Ammon's horn (tissue), 1 donor: ENCODE data around the gene IFT122.

Source experiments
- DNase-seq: peaks from one replicate; pipeline ENCODE4 v3.0.0-alpha.2; 2016; ENCODE audit warnings: low spot score

Gene IFT122

DNA sequence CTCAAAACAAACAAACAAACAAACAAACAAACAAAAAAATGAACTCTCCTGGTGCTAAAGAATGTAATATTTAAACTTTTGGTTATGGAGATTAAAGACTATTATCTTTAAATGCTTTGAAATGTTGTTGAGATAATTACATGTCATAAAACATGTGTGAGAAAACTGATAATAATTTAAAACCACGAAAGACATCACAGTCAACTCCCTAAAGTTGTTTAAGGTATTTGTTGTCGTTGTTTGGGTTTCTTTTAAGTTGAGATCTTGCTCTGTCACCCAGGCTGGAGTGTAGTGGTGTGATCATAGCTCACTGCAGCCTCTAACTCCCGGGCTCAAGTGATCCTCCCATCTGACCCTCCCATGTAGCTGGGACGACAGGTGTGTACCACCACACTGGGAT, 23.6 kb upstream of the IFT122 start:
- no peak for DNase-seq

DNA sequence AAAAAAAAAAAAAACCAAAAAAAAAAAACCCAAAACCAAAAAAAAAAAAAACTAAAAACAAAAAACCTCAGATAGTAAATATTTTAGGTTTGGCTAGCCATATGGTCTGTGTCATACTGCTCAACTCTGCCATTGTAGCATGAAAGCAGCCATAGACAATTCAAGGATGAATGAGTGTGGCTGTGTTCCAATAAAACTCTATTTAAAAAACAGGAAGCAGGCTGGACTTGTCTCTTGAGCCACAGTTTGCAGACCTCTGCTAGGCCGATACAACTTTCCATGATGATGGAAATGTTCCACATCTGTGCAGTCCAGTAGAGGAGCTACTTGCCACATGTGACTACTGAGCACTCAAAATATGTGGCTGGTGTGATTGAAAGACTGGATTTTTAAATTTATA, 22.7 kb upstream of the IFT122 start:
- DNase-seq = no peak

DNA sequence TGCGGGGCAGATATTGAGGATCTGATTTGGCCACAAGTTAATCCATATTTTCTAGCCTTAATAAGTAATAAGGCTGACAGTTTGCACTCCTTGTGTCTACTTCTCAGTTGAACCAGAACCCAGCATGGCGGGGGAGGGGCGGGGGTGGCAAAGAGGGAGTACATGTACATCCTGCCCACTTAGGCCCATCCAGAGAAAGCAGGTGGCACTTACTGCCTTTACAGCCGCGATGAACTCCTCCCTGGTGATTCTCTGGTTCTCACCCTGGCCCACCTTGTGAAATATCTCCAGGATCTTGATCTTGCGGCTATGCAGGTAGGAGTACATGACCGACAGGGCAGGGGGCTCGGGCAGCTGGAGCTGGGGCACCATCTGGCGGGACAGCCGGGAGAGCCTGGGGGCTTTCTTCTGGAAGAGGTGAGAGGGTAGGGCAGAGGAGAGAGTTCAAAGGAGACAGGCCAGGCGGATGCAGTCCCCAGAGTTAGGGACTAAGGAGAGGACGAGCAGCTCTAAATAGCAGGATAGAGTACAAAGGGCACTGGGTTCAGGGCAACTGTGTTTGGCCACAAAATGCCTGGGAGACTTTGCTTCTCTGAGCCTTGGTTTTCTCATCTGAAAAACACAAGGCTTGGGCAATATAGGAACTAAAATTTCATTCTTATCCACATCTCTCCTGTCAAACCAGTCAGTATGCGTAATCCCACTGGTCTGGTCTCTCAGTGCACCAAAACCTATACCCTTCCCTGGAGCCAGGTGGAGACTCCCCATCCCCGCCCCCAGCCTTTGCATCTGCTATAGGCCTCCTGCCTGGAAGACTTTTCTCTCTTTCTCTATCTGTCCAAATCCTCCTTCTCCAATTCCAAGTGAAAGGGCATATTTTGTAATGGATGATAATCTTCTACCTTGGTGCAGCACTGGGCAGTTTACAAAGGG, 21.7 kb upstream of the IFT122 start:
- DNase-seq = no peak

DNA sequence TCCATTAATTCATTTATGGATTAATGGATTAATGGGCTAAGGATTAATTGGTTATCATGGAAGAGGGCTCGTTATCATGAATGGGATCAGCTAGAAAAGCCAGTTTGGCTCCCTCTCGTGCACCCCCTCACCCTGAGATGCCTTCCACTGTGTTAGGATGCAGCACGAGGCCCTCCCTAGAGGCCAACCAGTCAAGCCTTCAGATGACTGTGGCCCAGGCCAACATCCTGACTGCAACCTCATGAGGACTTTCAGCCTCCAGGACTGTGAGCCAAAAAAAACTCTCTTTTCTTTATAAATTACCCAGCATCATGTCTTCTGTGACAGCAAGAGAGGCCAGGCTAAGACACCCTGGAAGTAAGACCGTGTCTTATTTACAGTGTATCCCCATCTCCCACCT, 20.5 kb upstream of the IFT122 start:
- DNase-seq = no peak

DNA sequence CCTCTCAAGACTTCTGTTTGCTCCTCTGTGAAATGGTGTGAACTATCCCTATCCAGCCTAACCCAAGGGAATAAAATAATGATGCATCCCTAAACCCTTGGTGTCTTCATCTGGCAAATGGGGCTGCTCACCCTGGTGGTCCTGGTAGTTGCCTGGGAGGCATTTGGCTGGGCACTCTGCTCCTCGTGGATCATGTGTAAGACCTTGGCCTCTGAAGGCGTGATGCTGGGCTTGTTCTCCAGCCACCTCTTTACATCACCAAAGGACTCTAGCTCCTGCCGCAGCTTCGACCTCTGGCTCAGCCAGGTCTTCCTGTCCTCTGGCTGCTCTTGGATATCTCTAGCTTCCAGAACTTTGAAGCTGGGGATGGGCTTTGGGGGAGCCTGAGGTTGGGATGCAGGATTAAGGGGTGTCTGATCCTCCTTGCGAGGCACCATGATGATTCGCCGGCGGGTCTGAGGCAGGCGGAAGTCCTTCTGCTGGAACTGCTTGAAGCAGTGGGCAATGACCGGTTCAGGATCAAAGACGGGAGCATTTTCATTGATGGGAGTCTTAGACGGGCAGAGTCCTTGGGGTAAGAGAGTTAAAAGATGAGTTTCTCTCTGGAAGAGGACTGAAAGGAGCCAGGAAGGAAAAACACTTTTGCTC, 18.7 kb upstream of the IFT122 start:
- no peak for DNase-seq

DNA sequence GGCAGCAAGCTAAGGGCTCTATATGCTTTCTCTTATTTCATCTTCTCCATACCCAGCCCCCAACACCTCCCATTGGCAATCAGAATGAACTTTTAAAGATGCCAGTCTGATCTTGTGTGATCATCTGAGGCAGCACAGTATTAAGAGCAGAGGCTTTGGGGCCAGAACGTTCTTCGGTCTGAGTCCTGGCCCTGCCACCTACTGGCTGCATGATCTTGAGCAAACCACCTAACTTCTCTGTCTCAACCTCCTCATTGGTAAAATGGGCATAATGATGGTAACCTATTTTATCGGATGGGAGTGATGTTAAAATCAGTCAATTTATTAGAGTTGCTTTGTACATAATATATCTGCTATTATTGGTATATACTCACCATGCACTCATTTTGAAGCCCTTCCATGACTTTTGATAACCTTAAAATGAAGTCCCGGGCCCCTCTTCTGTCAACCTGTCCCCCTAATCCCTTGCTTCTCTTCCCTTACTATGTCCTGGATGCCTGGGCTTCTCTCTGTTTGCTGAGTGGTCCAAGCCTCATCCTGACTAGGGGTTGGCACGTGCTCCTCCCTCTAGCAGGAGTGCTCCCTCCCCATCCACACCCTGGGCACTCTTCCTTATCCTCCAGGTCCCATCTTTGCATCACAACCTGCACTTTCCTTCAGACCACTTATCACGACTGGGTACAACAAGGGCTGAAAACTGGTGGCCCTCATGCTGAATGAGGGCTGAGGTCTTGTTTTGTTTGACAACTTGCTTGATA, 17.9 kb upstream of the IFT122 start:
- no peak for DNase-seq

DNA sequence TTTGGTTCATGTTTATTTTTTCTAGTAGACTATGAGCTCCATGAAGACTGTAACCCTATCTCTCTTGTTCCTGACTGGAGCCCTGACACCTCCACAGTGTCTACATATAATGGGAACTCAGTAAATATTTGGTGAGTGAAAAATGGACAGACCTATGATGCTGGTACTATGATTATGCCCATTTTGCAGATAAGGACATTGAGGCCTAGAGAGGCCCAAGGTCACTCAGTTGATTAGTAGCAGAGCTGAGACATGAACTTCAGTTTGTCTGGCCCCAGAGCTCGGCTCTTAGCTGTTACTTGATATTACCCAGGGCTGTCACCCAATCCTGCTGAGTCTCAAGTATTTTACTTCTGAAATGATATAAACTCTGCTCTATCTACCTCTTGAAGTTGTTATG, 17.1 kb upstream of the IFT122 start:
- no peak for DNase-seq

DNA sequence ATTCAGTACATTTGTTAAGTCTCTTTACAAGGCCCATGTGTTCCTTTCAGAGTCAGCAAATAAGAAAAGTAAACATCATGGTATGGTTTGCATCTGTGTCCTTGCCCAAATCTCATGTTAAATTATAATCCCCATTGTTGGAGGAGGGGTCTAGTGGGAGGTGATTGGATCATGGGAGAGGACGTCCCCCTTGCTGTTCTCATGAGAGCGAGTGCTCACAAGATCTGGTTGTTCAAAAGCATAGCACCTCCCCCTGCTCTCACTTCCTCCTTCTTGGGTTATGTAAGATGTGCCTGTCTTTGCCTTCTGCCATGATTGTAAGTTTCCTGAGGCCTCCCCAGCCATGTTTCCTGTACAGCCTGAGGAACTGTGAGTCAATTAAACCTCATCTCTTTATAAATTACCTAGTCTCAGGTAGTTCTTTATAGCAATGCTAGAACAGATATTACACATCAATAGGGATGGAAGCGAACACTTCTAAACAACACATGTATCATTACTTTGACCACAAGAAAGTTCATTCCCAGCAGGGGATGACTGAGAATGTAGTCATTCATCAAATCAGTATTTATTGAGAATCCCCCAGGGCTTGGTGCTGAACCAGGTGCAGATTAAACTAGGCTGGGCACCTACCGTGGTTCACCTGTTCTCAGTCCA, 15.7 kb upstream of the IFT122 start:
- no peak for DNase-seq

DNA sequence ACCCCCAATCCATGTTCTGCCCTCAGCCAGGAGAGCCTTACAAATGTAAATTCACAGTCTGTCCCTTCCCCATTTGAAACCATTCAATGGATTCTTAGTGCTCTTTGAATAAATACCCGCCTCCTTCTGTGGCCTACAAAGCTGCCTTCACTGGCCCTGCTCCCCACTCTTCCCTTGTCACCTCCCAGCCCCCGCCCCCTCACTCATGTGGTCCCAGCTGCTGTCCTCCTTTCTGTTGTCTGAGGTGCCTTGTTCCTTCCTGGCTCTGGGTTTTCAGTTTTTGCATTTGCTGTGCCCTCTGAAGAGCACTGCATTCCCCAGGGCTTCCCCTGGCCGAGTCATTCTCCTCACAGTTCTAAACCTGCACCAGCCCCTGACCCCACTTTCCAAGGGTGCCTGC, 14.8 kb upstream of the IFT122 start:
- DNase-seq = no peak

DNA sequence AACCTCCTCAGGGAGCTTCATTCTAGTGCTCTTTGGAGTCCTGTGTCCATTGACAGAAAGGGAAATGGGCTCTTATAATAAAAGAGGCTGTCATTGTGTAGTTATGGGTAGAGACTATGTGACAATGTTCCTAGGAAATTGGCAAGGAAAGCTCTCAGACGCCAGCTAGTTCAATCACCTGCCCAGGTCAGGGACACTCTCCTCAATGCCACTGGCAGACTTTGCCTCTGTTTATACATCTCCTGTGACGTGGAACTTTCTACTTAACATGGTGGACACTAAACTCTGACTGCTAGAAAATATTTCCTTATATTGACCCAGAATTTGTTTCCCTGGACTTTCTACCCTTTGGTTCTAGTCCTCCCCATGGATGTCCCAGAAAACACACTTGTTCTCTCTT, 14.4 kb upstream of the IFT122 start:
- no peak for DNase-seq

DNA sequence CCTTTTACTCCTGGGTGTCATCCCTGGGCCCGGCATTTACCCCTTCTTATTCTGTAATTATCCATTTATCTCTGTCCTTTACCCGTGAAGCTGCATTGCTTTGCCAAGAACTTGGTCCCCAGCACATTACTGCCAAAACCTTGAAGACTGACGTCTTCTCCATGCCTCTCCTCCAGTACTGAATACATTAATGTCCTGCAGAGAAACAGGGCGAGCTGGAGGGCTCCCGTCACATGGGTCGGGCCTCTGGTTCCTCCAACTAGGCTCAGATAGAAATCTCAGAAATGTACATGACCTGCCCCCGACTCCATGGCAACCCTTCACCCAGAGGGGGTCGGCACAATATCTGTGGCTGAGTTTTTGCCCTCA, 12.0 kb upstream of the IFT122 start:
- DNase-seq = no peak

DNA sequence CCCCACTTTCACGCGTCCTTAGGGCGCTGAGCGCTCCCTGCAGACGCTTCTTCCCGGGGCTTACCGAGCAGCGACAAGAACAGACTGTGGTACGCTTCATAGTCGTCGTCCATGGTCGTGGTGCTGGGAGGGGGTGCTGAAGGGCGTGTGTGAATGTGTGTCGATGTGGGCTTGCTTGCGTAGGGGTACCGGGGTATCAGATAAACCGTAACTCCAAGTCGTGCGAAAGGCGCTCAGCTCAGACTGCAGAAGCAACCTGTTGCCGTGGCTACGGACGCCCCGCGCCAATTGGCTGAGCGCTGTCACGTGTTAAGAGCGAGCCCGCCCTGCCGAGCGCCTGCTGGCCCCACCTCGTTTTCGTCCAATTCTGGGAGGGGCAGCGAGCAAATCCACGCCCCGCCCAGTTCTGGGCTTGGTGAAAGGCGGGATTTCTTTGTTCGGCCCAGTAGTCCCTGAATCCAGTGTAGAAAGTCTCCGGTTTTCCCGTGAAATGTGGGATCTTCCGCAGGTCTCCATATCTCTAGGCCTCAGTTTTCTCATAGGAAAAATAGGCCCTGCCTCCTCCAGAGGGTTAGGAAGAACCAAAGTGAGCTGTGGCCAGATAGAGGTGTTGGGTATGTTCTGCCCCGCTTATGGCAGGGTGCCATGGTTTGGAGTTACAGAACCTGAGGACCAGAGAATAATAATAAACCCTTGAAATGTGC, 11.5 kb upstream of the IFT122 start, which contains the start of gene EFCAB12:
EFCAB12 (minus strand) TSS at position 261 of the 704 bp plus-strand sequence; CDS start at position 113, 148 bp downstream.
- peak; percentile 99 for DNase-seq

DNA sequence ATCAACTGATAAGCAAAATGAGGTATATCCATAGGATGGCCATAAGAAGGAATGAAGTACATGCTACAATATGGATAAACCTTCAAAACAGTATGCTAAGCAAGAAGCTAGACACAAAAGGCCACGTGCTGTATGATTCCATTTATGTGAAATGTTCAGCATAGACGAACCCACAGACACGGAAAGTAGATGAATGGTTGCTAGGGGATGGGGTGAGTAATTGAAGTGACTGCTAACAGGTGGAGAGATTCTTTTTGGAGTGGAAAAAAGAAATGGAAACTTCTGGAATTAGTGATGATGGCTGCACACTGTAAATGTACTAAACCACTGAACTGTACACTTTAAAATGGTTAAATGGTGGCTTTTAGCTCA, 11.0 kb upstream of the IFT122 start:
- DNase-seq = no peak

DNA sequence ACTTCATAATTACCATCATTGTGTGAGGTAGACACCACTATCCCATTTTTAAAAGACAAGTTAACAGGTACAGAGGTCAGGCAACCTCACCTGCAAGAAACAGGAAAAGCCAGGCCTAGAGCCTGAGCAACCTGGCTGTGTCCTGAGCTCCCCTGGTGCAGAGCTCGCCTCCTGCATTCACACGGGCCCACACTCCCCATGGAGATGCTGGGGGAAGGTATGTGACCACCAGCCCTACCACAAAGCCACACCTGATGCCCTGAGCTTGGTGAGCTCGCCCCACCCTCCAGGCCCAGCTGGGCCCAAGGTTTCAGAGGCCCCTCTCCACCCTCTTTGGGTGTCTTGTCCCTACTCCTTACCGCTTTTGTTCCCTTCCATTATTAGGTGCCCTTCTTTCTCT, 10.4 kb upstream of the IFT122 start:
- DNase-seq = no peak

DNA sequence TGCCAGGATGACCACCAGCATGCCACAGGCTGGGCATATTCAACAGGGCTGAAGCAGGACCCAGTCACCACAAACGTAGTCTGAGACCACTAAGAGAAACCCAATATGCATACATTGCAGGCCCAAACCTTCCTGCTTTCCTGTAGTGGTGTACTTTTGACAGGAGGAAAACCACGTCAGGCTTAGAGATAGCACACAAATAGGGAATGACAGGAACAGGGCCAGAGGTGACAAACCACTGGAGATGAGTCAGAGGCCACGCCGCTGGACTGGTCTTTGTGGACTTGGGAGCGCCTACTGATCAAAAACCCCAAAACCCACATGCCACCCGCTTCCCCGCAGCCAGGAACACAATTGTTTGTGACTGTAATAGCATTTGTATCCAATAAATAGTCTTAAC, 8.0 kb upstream of the IFT122 start:
- no peak for DNase-seq

DNA sequence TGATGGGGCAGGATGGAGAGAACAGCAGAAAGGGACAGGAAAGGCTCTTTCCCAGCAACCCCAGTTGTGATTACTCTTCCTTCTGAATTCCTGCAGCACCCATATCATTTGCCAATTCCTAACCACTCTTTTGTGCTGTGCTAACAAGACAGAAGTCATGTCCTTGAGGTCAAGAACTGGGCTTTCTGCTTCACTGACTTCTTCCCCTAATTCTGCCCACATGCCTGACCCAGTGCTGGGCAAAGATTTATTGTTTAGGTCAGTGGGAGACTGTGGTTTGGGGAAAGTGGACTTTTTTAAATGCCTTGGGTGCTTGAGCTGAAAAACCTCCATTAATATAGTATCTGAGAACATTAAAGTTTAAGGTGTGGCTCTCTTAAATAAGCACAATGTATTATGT, 7.4 kb upstream of the IFT122 start:
- no peak for DNase-seq

DNA sequence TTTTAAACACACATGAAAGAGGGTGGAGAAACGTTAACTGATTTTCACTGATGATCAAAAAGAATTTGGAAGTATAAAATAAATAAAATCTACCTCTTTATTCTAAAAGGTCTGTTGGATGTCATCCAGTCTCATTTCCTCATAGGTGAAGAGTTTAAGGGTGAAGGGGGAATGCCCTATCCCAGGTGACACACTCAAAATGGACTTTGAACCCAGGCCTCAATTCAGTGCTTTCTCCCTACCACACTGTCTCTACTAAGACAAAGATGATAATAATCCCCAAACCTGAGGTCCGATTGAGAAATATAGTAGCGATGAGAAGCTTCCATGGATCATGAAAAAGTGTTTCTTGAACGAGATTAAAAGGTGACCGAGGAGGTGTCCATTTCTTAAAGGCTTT, 6.5 kb upstream of the IFT122 start:
- DNase-seq = no peak

DNA sequence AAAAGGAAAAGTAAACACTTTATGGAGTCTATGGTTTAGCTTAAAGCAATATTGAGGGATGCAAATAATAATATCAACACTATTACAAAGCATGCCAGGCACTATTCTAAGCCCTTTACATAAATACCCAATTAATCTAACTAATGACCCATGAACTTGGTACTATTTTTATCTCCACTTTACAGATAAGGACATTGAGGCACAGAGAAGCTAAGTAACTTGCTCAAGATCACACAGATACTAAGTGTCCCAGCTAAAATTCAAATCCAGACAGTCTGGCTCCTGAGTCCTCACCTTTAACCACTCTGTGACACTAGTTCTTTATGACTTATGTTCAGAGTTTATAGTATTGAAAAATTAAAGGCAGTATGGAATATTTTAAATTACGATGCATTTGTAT, 5.9 kb upstream of the IFT122 start:
- DNase-seq = no peak

DNA sequence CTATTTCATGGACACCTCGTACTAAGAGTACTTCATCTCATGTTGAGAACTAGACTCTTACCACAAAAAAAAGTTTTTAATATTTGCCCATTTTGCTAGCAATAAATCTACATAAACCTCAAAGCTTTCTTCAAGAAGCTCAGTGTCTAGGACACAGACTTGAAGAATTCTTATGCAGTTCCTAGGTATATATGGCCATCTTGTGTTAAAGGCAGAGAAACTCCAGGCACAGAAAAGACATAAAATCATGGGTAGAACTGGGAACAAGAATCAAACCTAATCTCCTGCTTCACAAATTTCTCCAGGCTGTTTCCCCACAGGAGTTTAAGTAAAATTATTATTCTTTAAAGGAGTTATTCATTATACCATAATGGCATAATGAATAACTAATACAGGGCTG, 4.7 kb upstream of the IFT122 start:
- DNase-seq = no peak

DNA sequence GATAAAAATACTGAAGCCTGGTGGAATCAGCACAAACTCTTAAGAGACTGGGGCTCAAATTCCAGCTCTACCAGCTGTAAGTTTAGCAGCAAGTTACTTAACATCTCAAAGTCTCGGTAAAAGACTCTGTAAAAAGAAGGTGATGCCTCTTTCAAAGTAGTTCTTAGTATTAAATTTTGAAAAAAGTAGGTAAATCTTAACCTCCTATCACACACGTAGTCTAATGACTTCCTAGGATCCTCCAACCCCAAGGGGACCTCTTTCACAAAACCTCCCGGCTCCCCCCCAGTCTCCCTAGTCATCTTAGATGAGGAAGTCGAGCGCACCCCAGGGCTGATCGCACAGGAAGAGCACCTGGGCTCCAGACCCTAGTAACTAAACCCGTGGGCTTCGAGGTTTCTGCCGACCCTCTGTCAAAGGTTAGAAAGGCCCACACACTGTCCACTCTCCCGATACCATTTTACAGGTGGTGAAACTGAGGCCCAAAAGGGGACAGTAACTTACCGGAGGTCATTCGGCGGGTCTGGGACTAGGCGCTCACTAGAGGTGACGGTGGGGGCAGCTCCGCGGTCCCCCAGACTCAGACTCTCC, 703 bp upstream of the IFT122 start:
- DNase-seq = peak; percentile 32

DNA sequence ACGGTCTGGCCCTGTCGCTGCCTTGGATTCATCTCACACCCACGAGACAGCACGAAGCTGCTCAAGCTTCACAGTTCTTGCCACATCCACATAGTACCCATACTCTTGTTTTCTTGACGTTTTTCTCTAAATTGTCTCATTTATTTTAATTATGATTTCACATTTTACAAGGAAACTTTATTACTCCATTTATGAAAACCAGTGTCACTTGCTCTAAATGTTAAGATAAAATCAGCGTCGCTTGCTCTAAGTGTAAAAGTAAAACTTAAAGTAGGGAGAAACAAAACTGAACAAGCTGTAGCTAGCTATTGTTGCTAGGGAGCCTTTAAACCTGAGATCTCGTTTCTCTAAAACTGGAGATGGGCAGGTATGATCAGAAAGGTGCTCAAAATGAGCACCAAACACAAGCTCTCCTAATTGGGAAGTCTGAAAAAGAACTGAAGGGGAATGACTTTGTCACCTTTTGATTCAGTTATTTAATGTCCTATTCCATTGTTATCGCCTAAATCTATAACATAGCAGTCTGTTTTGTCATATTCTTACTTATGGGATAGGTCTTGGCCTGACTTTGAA, 680 bp downstream of the IFT122 start:
- no peak for DNase-seq
